ENCODE results near the gene RSF1.
"Not testable (repeated sequence)": the region's sequence is repeated elsewhere in the genome, so short reads cannot be mapped to it uniquely, and the experiment has no call there.

The RSF1 gene

GRCh38 chr11:77820565-77821348 is at the start of gene RSF1, which contains the start of gene AAMDC:
Gene RSF1, minus strand, starts transcription at chr11:77820722. Its CDS starts 8 bp downstream, at chr11:77820714.
Gene AAMDC, plus strand, starts transcription at chr11:77821144. Its CDS starts 21,353 bp downstream, at chr11:77842497.
- peak; percentile 82 to 90 for DNase-seq

GRCh38 chr11:77868744-77869143 is 48.2 kb upstream of the RSF1 start:
- DNase-seq = no peak

- no peak for DNase-seq
These were observed 45.8 kb upstream of the RSF1 start for GRCh38 chr11:77866336-77866735.

GRCh38 chr11:77865805-77866204 is 45.3 kb upstream of the RSF1 start:
- DNase-seq = no peak

GRCh38 chr11:77861444-77861843 is 40.9 kb upstream of the RSF1 start:
- DNase-seq = not testable (repeated sequence)

- DNase-seq = not testable (repeated sequence)
These were observed 37.5 kb upstream of the RSF1 start for GRCh38 chr11:77857906-77858457.

- DNase-seq = no peak
These were observed 34.3 kb upstream of the RSF1 start for GRCh38 chr11:77854838-77855237.

- DNase-seq = no peak
These were observed 31.0 kb upstream of the RSF1 start for GRCh38 chr11:77851503-77851902.

- not testable (repeated sequence) for DNase-seq
These were observed 23.2 kb upstream of the RSF1 start for GRCh38 chr11:77843700-77844099.

- DNase-seq = no peak
These were observed 22.1 kb upstream of the RSF1 start for GRCh38 chr11:77842441-77843121.

GRCh38 chr11:77833302-77833701 is 12.8 kb upstream of the RSF1 start:
- no peak for DNase-seq

- no peak for DNase-seq
These were observed 8.4 kb upstream of the RSF1 start for GRCh38 chr11:77828926-77829325.

- DNase-seq = no peak
These were observed 3.3 kb upstream of the RSF1 start for GRCh38 chr11:77823775-77824174.

- DNase-seq = not testable (repeated sequence)
These were observed 1.6 kb upstream of the RSF1 start for GRCh38 chr11:77822126-77822525.

- no peak for DNase-seq
These were observed 878 bp upstream of the RSF1 start for GRCh38 chr11:77821349-77821851.

- no peak for DNase-seq
These were observed 479 bp downstream of the RSF1 start for GRCh38 chr11:77819921-77820564.

- DNase-seq = peak; percentile 3 to 84
These were observed 1.1 kb downstream of the RSF1 start for GRCh38 chr11:77819411-77819920.

- DNase-seq = no peak
These were observed 5.1 kb downstream of the RSF1 start for GRCh38 chr11:77815459-77815858.

- no peak for DNase-seq
These were observed 5.7 kb downstream of the RSF1 start for GRCh38 chr11:77814848-77815247.

- no peak for DNase-seq
These were observed 7.3 kb downstream of the RSF1 start for GRCh38 chr11:77813256-77813655.

GRCh38 chr11:77806993-77807392 is 13.5 kb downstream of the RSF1 start:
- DNase-seq = no peak

- no peak for DNase-seq
These were observed 14.1 kb downstream of the RSF1 start for GRCh38 chr11:77806415-77806814.

GRCh38 chr11:77801477-77801876 is 19.0 kb downstream of the RSF1 start:
- no peak for DNase-seq
